Measurements from ENCODE around the gene LRCH2. TPM values are rescaled to one million over a fixed set of nuclear protein-coding genes. Genes with fewer than 3 reads are reported as not detected.
A peak's percentile ranks its signal among the peaks of the same experiment; 100 is the strongest.

The LRCH2 gene
- total RNA-seq, 1 experiment from 2014 or later, result not detected

GRCh38 chrX:115236560-115236959 is 2.7 kb upstream of the LRCH2 start:
- POLR2A ChIA-PET (ENCODE audit: unreplicated experiment), result interaction anchor here (0.7 kb wide), 1 partner anchor 118 kb away, joined by 3 read pairs; no protein-coding TSS in a partner anchor
- H3K9me3 ChIP-seq (ENCODE audit: insufficient read depth, low read depth), result 0 out of 2 replicates have a peak, but pooled peaks cover 2% of the 10 kb centered on the region
- no peak overlapping the region for H3K4me3 ChIP-seq
- H3K79me2 ChIP-seq (ENCODE audit: low read depth), result no peaks in the 10 kb centered on the region
- H2AFZ ChIP-seq, result 0 out of 2 replicates have a peak overlapping the region, but pooled peaks have one; percentile 21
- intact Hi-C loops (cut with micrococcal nuclease; ENCODE audit: unreplicated experiment), result no loop called here
- H4K20me1 ChIP-seq (ENCODE audit: insufficient read depth), result no peaks in the 10 kb centered on the region
- no peak overlapping the region for H3K4me2 ChIP-seq
- H3K36me3 ChIP-seq (ENCODE audit: low read depth), result no peaks in the 10 kb centered on the region
- CTCF ChIA-PET, result no interaction called here
- no peak for DNase-seq
- no peaks in the 10 kb centered on the region for H3F3A ChIP-seq (ENCODE audit: insufficient read depth, low read depth)
- H3K27ac ChIP-seq, result no peak overlapping the region
- H3K27me3 ChIP-seq (ENCODE audit: insufficient read depth, low read depth), result no peaks in the 10 kb centered on the region
- H3K4me1 ChIP-seq (replicated peaks; ENCODE audit: insufficient read depth), result no peaks in the 10 kb centered on the region
- H3K9me2 ChIP-seq (ENCODE audit: insufficient read depth), result no peaks in the 10 kb centered on the region; the same call in 1 of the 2 replicates
- no peak for TF ChIP-seq CTCF (conservative IDR thresholded peaks at IDR 0.05)
- no peak for TF ChIP-seq EZH2 (IDR thresholded peaks at IDR 0.05; ENCODE audit: low read depth)
- BruUV-seq (replicated peaks), result no TSS peak

- CTCF ChIA-PET, result interaction anchor here (0.6 kb wide), 1 partner anchor 95 kb away, joined by 3 read pairs; no protein-coding TSS in a partner anchor
- no peak for TF ChIP-seq CTCF (conservative IDR thresholded peaks at IDR 0.05)
- TF ChIP-seq EZH2 (IDR thresholded peaks at IDR 0.05; ENCODE audit: low read depth), result no peak
- H3K9me3 ChIP-seq (ENCODE audit: insufficient read depth, low read depth), result no peaks in the 10 kb centered on the region
- H3K27me3 ChIP-seq (ENCODE audit: insufficient read depth, low read depth), result no peaks in the 10 kb centered on the region
- no peak overlapping the region for H3K4me3 ChIP-seq
- BruUV-seq (replicated peaks), result no TSS peak
- intact Hi-C loops (cut with micrococcal nuclease; ENCODE audit: unreplicated experiment), result no loop called here
- no peak overlapping the region for H3K27ac ChIP-seq
- H3F3A ChIP-seq (ENCODE audit: insufficient read depth, low read depth), result 0 out of 2 replicates have a peak, but pooled peaks cover under 1% of the 10 kb centered on the region
- no peaks in the 10 kb centered on the region for H4K20me1 ChIP-seq (ENCODE audit: insufficient read depth)
- DNase-seq, result no peak
- no peaks in the 10 kb centered on the region; the same call in 1 of the 2 replicates for H3K9me2 ChIP-seq (ENCODE audit: insufficient read depth)
- POLR2A ChIA-PET (ENCODE audit: unreplicated experiment), result interaction anchor here (0.6 kb wide), 1 partner anchor 552 kb away, joined by 3 read pairs; no protein-coding TSS in a partner anchor
- no peaks in the 10 kb centered on the region for H3K36me3 ChIP-seq (ENCODE audit: low read depth)
- no peaks in the 10 kb centered on the region for H3K79me2 ChIP-seq (ENCODE audit: low read depth)
- no peak overlapping the region for H2AFZ ChIP-seq
- no peak overlapping the region for H3K4me2 ChIP-seq
- peaks cover 10% of the 10 kb centered on the region for H3K4me1 ChIP-seq (replicated peaks; ENCODE audit: insufficient read depth)
Observed at GRCh38 chrX:115234461-115234860, 565 bp upstream of the LRCH2 start.

DNA sequence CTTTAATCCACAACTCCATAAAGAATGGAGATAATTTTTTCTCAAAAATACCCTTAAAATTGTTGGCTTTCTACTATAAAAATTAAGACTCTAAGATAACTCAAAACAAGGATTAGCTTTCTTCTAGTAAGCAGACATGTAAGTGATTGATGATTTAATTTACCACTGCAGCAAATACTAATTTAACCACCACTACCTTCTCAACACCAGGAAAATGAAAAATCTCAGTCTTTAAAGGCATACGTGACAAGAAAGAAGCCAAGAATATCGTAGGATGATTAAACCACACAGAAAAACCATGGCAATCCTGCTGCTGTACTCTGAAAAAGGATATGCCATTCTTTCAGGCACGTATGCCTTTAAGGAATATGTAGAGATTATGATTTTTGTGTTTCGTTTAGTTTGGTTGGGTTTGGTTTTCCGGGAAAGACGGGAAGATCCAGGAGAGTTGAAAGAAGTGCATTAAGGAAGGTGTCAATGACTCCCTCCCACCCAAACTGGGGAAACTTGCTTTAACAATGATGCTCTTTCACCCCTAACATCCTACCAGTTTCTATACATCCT is 881 bp downstream of the LRCH2 start:
- no peak overlapping the region for H2AFZ ChIP-seq
- 0 out of 2 replicates have a peak, but pooled peaks cover 5% of the 10 kb centered on the region for H3F3A ChIP-seq (ENCODE audit: insufficient read depth, low read depth)
- TF ChIP-seq EZH2 (IDR thresholded peaks at IDR 0.05; ENCODE audit: low read depth), result no peak
- TF ChIP-seq CTCF (conservative IDR thresholded peaks at IDR 0.05), result no peak
- no peaks in the 10 kb centered on the region; the same call in 1 of the 2 replicates for H3K9me2 ChIP-seq (ENCODE audit: insufficient read depth)
- ChIA-PET CTCF (no interaction called here), POLR2A (ENCODE audit: unreplicated experiment) (no interaction called here)
- no peaks in the 10 kb centered on the region for H3K79me2 ChIP-seq (ENCODE audit: low read depth)
- H3K4me2 ChIP-seq, result no peak overlapping the region
- peaks cover 16% of the 10 kb centered on the region for H3K4me1 ChIP-seq (replicated peaks; ENCODE audit: insufficient read depth)
- no peaks in the 10 kb centered on the region for H3K36me3 ChIP-seq (ENCODE audit: low read depth)
- H4K20me1 ChIP-seq (ENCODE audit: insufficient read depth), result no peaks in the 10 kb centered on the region
- BruUV-seq (replicated peaks), result no TSS peak
- DNase-seq, result no peak
- no peaks in the 10 kb centered on the region for H3K9me3 ChIP-seq (ENCODE audit: insufficient read depth, low read depth)
- no peak overlapping the region for H3K4me3 ChIP-seq
- intact Hi-C loops (cut with micrococcal nuclease; ENCODE audit: unreplicated experiment), result no loop called here
- H3K27me3 ChIP-seq (ENCODE audit: insufficient read depth, low read depth), result no peaks in the 10 kb centered on the region
- no peak overlapping the region for H3K27ac ChIP-seq
